HTR-8/SVneo (cell line): Measurements from ENCODE around the gene MTFMT.
"Not testable (repeated sequence)": the region's sequence is repeated elsewhere in the genome, so short reads cannot be mapped to it uniquely, and the experiment has no call there.

Experiments used
- DNase-seq: peaks from one replicate; pipeline ENCODE4 v3.0.0; 2011; ENCODE audit warnings: low spot score, mixed read lengths; ENCODE audit not compliant: insufficient read length
- FAIRE-seq: peaks from 2 replicates; lab custom pipeline; 2011; peaks lifted over from hg19 to GRCh38; lab: Jason Lieb, UNC

The MTFMT gene

GRCh38 chr15:65041787-65042186, 12.3 kb upstream of the MTFMT start:
- no peak for FAIRE-seq

GRCh38 chr15:65040461-65040860, 11.0 kb upstream of the MTFMT start:
- DNase-seq = no peak
- FAIRE-seq = no peak

More at GRCh38 chr15:65041787-65042186, 12.3 kb upstream of the MTFMT start:
- DNase-seq = no peak

DNA sequence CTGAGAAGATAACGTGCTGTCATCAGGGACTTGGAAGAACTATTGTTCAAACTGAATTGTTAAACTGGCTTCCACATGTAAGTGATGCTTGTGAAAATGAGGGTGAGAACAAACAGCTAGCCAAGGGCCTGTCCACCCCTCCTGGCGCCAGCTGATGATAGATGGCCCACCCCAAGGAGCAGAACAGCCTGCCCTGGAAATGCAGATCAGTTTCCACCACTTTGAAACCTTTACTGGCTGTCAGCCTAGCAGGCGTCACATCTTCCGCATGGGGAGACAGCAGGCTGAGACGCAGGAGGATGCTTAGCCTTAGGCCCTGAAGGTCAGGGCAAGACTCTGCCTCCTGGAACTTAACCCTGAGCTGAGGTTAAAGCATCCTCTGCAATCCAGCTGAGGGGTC, 9.4 kb upstream of the MTFMT start:
- DNase-seq (no peak), FAIRE-seq (no peak)

DNA sequence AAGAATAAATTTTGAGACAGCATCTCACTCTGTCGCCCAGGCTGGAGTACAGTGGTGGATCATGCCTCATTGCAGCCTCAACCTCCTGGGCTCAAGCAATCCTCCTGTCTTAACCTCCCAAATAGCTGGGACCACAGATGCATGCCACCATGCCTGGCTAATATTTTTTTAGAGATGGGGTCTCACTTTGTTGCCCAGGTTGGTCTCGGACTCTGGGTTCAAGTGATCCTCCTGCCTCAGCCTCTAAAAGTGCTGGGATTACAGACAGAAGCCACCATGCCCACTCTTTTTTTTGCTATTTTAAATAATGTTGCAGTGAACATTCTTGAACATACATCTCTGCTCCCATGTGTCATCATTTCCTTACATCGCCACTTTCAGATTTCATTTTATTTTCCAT, 9.0 kb upstream of the MTFMT start:
- FAIRE-seq = no peak

DNA sequence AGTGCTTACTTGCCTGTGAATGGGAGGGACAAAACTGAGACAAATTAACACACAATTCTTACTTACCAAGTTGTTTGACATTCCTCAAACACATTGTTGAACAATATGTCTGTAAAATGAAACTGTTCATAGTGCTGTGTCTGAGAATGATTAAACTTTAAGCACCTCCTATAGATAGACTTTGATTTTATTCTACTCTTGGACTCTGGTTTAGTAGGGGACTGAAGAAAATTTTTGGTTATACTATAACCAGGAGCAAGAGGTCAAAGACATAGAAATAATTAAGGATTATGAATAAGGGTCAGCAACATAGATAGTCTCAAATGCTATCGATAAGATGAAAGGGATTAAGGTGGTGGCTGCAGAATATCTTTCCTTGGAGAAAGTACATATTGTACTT, 7.9 kb upstream of the MTFMT start:
- no peak for DNase-seq

More for the DNA sequence above, 9.0 kb upstream of the MTFMT start:
- no peak for DNase-seq

GRCh38 chr15:65034719-65035118, 5.3 kb upstream of the MTFMT start:
- DNase-seq = no peak
- no peak for FAIRE-seq

More for the DNA sequence above, 7.9 kb upstream of the MTFMT start:
- no peak for FAIRE-seq

DNA sequence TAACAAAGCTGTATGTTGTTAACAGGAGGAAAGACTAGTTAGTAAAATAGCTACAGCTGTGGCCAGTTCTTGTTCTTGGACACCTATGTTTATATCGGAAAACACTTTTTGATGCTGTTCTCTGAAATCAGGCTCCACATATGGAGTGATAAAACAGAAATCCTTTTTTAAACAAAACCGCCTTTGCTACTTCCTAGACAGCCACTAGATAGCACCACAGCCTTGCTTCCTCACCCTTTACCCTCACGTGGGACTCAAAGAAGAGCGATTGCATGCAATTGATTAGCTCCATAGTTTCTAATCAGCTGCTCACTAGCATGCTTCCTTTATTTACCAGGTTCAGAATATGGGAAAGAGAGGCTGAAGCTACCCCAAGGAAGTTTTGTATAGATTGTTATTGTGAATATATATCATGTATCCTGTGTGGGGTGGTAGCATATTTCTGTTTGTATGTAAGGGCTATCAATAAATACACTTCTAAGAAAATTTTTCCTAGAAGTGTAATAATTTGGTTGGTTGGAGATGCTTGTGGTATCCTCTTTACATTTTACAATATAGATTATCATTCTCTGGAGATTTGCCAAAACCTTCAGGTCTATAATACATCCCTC, 4.3 kb upstream of the MTFMT start:
- DNase-seq = no peak
- no peak for FAIRE-seq

GRCh38 chr15:65032801-65033537, 3.5 kb upstream of the MTFMT start:
- DNase-seq (peak; percentile 65), FAIRE-seq (peak; percentile 92)

- FAIRE-seq = no peak
- DNase-seq = no peak
Measured at GRCh38 chr15:65029736-65030208, 333 bp upstream of the MTFMT start.

GRCh38 chr15:65028338-65028737, 1.1 kb downstream of the MTFMT start:
- DNase-seq (no peak), FAIRE-seq (no peak)

DNA sequence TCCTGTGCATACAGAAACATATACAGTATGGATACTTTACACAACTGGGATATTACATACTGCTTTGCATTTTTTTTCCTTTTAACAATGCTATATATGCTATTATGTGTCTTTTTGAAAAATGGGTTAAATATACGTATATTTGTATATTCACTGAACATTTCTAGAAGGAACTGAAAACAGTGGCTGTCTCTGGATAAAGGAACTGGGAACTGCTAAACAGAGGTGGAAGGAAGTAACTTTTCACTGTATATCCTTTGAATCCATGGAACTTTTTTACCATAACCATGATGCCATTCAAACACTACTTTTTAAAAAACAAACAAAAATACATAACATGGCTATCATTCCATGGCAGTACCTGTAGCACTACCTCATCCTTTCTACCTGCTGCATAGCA, 1.8 kb downstream of the MTFMT start:
- FAIRE-seq = no peak
- DNase-seq = no peak

GRCh38 chr15:65026756-65027155, 2.7 kb downstream of the MTFMT start:
- FAIRE-seq (no peak), DNase-seq (no peak)

DNA sequence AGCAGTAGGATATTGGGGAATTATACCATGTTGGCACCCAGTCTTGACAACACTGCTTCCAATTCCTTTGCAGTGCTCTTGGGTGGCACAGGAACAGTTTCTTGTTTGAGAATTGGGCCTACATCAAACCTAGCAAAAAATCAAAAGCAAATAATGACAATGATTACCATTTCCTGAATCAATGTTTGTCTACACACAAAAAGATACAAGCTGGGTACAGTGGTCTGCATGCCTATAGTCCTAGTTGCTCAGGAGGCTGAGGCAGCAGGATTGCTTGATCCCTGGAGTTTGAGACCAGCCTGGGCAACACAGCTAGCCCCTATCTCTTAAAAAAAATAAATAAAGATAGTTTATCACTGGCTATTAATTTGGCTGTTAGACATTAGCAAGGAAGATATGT, 8.0 kb downstream of the MTFMT start:
- DNase-seq (no peak), FAIRE-seq (no peak)

GRCh38 chr15:65020419-65020818, 9.0 kb downstream of the MTFMT start:
- no peak for FAIRE-seq
- DNase-seq = no peak

DNA sequence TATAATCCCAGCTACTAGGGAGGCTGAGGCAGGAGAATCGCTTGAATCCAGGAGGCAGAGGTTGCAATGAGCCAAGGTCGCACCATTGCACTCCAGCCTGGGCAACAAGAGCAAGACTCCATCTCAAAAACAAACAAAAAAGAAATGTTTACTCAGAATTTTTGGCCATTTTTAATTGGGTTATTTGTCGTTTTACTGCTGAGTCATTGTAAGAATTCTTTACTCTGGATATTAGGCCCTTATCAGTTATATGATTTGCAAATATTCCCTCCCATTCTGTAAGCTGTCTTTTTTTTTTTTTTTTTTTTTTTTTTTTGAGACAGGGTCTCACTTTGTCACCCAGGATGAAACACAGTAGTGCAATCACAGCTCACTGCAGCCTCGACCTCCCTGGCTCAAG, 18.2 kb downstream of the MTFMT start:
- not testable (repeated sequence) for FAIRE-seq

GRCh38 chr15:65008983-65009382, 20.5 kb downstream of the MTFMT start:
- DNase-seq = no peak
- no peak for FAIRE-seq

More for the DNA sequence above, 18.2 kb downstream of the MTFMT start:
- not testable (repeated sequence) for DNase-seq

- FAIRE-seq (no peak), DNase-seq (no peak)
Measured at GRCh38 chr15:65006876-65007275, 22.6 kb downstream of the MTFMT start.

GRCh38 chr15:65004993-65005392, 24.4 kb downstream of the MTFMT start:
- DNase-seq (no peak), FAIRE-seq (no peak)

DNA sequence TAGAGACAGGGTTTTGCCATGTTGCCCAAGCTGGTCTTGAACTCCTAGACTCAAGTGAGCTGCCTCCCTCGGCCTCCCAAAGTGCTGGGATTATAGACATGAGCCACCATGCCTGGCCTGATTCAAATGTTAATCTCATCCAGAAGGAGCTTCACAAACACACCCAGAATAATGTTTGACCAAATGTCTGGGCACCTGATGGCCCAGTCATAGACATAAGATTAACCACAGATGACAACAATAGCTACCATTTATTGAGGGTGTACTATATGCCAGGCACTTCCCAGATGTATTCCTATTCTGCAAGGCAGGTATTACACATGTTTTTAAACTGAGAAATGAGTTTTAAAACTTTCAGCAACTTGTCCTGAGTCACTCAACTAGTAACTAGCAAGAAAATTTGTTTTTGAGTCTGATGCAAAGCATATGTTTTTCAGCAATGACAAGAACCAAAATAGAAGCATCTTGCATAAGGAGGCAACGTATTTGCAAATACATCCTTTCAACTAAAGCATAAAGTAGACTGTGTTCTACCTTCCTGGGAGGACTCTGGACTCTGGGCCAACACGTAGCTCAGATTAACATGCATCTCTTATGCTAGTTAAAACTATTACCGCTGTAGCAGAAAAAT, 31.6 kb downstream of the MTFMT start:
- no peak for DNase-seq
- FAIRE-seq = no peak

- DNase-seq = no peak
- FAIRE-seq = no peak
Measured at GRCh38 chr15:64997066-64997465, 32.4 kb downstream of the MTFMT start.

- FAIRE-seq (no peak), DNase-seq (no peak)
Measured at GRCh38 chr15:64993290-64993689, 36.1 kb downstream of the MTFMT start.
